ENCODE data around the gene PPP2R5E. TPM values are rescaled to one million over a fixed set of nuclear protein-coding genes. Genes with fewer than 3 reads are reported as not detected.

Gene PPP2R5E
- total and polyA plus RNA-seq, 2 donors (not counting 3 experiments of a cell fraction or from before 2014, with no cell fraction given) = 4.9 to 52.5 TPM

- Histone ChIP-seq H3K9ac (replicated peaks; ENCODE audit: extremely low read depth, insufficient read depth, low read length) (no peak overlapping the region), H3K4me1 (ENCODE audit: control insufficient read depth, extremely low read depth, insufficient read depth, low read length) (no peaks in the 10 kb centered on the region), H3K9me3 (replicated peaks; ENCODE audit: control insufficient read depth, insufficient read depth, low read length) (no peaks in the 10 kb centered on the region), H3K4me3 (replicated peaks in 1 of 3; ENCODE audit: insufficient read depth in 1 of 3, low read depth in 1 of 3, low read length in 3 of 3) (no peak overlapping the region), H4K20me1 (replicated peaks; ENCODE audit: control insufficient read depth, extremely low read depth, insufficient read depth, low read length) (peaks cover 2% of the 10 kb centered on the region), H3K27ac (ENCODE audit: insufficient read depth, low read depth, low read length) (no peak overlapping the region), H3K4me2 (ENCODE audit: insufficient read depth, low read length) (no peak overlapping the region), H2AFZ (ENCODE audit: low read depth, low read length) (no peak overlapping the region), H3K9me1 (replicated peaks; ENCODE audit: control insufficient read depth, extremely low read depth, insufficient read depth, low read length) (no peaks in the 10 kb centered on the region), H3K79me2 (ENCODE audit: control insufficient read depth, insufficient read depth, low read length) (peaks cover 62% of the 10 kb centered on the region), H3K36me3 (ENCODE audit: control insufficient read depth in 2 of 2, extremely low read depth in 1 of 2, insufficient read depth in 2 of 2, low read length in 2 of 2) (no peaks in the 10 kb centered on the region), H3K27me3 (ENCODE audit: control insufficient read depth in 2 of 2, insufficient read depth in 2 of 2, low read length in 2 of 2) (no peaks in the 10 kb centered on the region)
- ChIA-PET CTCF (no interaction called here), POLR2A (no interaction called here)
- dilution Hi-C loops (cut with MboI; ENCODE audit: extremely low pct_ligation_motif_present, low sequenced_read_pairs) (no loop called here), intact Hi-C loops (cut with micrococcal nuclease) (no loop called here)
- TF ChIP-seq FOS (IDR thresholded peaks at IDR 0.05; ENCODE audit: borderline replicate concordance, insufficient read depth, low read length) (no peak), GATA2 (IDR thresholded peaks at IDR 0.05; ENCODE audit: insufficient read depth, insufficient read length, low read depth, low read length) (no peak)
- no TSS peak for BruUV-seq (replicated peaks)
- no peak for DNase-seq (ENCODE audit: low read depth, low spot score)
- FAIRE-seq = no peak
Observed at GRCh38 chr14:63483315-63483714, 59.9 kb downstream of the PPP2R5E start.

- no TSS peak for BruUV-seq (replicated peaks)
- DNase-seq (ENCODE audit: low read depth, low spot score) = no peak
- H3K9me3 ChIP-seq (replicated peaks; ENCODE audit: control insufficient read depth, insufficient read depth, low read length) = no peaks in the 10 kb centered on the region
- no peak overlapping the region for H3K9ac ChIP-seq (replicated peaks; ENCODE audit: extremely low read depth, insufficient read depth, low read length)
- no peaks in the 10 kb centered on the region for H3K9me1 ChIP-seq (replicated peaks; ENCODE audit: control insufficient read depth, extremely low read depth, insufficient read depth, low read length)
- TF ChIP-seq GATA2 (IDR thresholded peaks at IDR 0.05; ENCODE audit: insufficient read depth, insufficient read length, low read depth, low read length) (no peak), FOS (IDR thresholded peaks at IDR 0.05; ENCODE audit: borderline replicate concordance, insufficient read depth, low read length) (no peak), MAX (IDR thresholded peaks at IDR 0.05; ENCODE audit: insufficient read depth, insufficient read length) (no peak), EZH2 (IDR thresholded peaks at IDR 0.05; ENCODE audit: borderline replicate concordance, low read depth, low read length, severe bottlenecking) (no peak), MYC (IDR thresholded peaks at IDR 0.05; ENCODE audit: low read depth, low read length) (no peak), POLR2A (IDR thresholded peaks at IDR 0.05; ENCODE audit: low read depth, low read length) (no peak), JUN (IDR thresholded peaks at IDR 0.05; ENCODE audit: borderline replicate concordance, insufficient read depth, insufficient read length, low read depth) (no peak), POLR2AphosphoS5 (IDR thresholded peaks at IDR 0.05; ENCODE audit: insufficient read depth, low read depth, low read length) (no peak), CTCF (IDR thresholded peaks at IDR 0.05; ENCODE audit: extremely low read depth in 1 of 2, insufficient read depth in 1 of 2, low read depth in 1 of 2, low read length in 2 of 2) (no peak)
- no peaks in the 10 kb centered on the region for H3K4me1 ChIP-seq (ENCODE audit: control insufficient read depth, extremely low read depth, insufficient read depth, low read length)
- H3K27ac ChIP-seq (ENCODE audit: insufficient read depth, low read depth, low read length) = no peak overlapping the region
- CTCF ChIA-PET = no interaction called here
- no peak overlapping the region for H3K4me3 ChIP-seq (replicated peaks in 1 of 3; ENCODE audit: insufficient read depth in 1 of 3, low read depth in 1 of 3, low read length in 3 of 3)
- dilution Hi-C loops (cut with MboI; ENCODE audit: extremely low pct_ligation_motif_present, low sequenced_read_pairs) = no loop called here
- intact Hi-C loops (cut with micrococcal nuclease) = no loop called here
- no peak overlapping the region for H3K4me2 ChIP-seq (ENCODE audit: insufficient read depth, low read length)
- H3K27me3 ChIP-seq (ENCODE audit: control insufficient read depth in 2 of 2, insufficient read depth in 2 of 2, low read length in 2 of 2) = no peaks in the 10 kb centered on the region
- H3K79me2 ChIP-seq (ENCODE audit: control insufficient read depth, insufficient read depth, low read length) = peaks cover 55% of the 10 kb centered on the region
- peaks cover 4% of the 10 kb centered on the region for H4K20me1 ChIP-seq (replicated peaks; ENCODE audit: control insufficient read depth, extremely low read depth, insufficient read depth, low read length)
- POLR2A ChIA-PET = no interaction called here
- no peak for FAIRE-seq
- H2AFZ ChIP-seq (ENCODE audit: low read depth, low read length) = no peak overlapping the region
- no peaks in the 10 kb centered on the region for H3K36me3 ChIP-seq (ENCODE audit: control insufficient read depth in 2 of 2, extremely low read depth in 1 of 2, insufficient read depth in 2 of 2, low read length in 2 of 2)
Observed at GRCh38 chr14:63480599-63480998, 62.6 kb downstream of the PPP2R5E start.

Data from endothelial cell of umbilical vein (primary cell).